Head of caudate nucleus (tissue), 42 donors: Measurements from ENCODE around the gene SLC6A12.

Experiments used
- DNase-seq, 42 donors: peaks; one replicate each; pipeline versions ENCODE4 v3.0.0 to v3.0.0-alpha.2; 2020 to 2021; ENCODE audit warnings: mixed read lengths in 7 of 42
- intact Hi-C: fragments of 100-400 bp; cut with DNase I; formaldehyde crosslinking; loops from one replicate; pipeline ENCODE4 v1.15.0; 2022

SLC6A12 gene

DNA sequence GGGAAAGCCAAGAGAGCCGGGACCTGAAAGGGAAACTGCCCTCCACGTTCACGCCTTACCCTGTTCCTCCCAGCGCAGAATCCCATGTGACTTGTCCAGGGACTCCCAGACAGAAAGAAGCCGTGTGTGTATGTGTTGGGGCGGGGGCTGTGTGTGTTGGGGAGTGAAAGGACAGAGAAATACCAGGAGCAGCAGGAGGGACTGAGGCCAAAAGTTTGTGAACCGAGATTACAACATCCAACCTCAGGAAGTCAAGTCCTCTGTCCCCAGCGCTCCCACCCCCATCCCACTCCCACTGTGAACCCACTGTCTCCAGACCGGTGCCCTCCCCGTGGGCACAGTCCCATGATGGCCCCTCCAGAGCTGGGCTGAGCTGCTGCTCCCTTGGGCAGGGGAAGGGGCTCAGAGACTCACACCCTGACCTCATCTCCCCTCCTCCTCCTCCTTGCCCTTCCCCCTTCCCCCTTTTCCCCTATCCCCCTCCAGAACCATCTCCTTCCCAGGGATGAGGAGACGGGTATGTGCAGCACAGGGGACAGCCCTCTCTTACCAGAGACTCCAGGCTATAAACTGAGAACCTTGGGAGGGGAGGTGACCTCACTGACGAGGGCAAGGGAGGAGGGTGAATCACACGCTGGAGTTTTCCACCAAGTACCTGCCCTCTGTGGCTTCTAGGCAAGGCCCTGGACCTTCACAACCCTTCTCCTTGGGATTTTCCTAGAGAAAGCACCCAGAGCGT is at the start of gene SLC6A12:
Gene SLC6A12, minus strand, starts transcription at position 155 of the 739 bp plus-strand sequence. CDS start 4,171 bp downstream, outside the sequence.
- intact Hi-C loops, result no loop called here
- DNase-seq, result no peak

DNA sequence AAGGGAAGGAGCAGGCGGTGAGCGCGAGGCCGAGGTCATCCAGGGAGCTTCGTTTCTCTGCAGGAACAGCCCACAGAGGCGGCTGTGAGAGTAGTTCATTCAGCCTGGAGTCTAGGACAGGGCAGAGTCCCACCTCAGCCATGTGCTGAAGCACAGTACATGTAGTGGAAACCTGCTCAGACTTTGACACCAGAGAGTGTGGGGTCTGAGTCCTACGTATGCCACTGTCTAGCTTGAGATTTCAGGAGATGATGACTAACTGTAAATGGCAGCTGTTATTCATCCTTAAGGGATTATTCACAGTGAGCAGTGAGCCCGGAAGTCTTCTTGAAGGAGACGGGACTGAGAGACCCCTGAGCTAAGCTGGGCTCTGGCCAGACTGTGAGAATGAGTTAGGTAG is 49.6 kb upstream of the SLC6A12 start:
- DNase-seq, result no peak
- intact Hi-C loops, result no loop called here

DNA sequence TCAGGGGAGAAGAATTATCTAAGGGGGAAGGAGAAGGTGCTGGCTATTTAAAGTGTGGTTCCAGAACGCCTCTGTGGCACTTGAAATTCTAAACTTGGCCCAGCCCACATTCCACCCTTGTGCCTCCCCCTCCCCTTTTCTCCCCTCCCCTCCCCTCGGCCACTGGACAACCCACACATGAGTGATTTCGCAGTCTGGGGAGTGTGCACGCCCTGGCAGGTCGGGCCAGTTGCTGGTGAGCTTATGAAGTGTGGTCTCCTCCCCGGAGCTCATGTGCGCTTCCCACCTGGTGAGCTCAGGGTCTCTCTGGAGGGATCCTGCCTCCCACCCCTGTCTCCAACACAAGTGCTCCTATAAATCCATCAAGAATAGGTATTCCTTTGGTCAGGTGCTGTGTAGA is 48.9 kb upstream of the SLC6A12 start, which contains the start of gene SLC6A13:
Gene SLC6A13, minus strand, starts transcription at position 20 of the 400 bp plus-strand sequence. CDS start 2,784 bp downstream, outside the sequence.
- intact Hi-C loops, result no loop called here
- no peak for DNase-seq

DNA sequence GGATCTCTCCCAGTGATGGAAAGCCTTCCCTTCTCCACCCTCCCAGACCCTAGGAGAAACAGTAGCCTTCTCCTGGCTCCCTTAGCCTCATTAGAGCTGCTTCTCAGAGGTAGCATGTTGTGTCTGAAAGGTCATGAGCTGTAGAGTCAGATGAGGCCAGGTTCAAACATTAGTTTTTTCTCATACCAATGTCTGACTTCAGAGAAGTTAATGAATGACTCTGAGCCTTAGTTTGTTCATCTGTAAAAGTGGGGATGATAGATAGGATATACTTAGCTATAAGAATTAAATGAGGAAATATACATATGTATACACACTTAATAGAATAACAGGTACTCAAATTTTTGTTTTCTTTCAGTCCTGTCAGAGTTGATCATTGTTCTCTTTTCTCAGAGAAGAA is 48.2 kb upstream of the SLC6A12 start:
- intact Hi-C loops, result no loop called here
- DNase-seq, result no peak

- no peak for DNase-seq
- intact Hi-C loops, result no loop called here
These were observed 43.8 kb upstream of the SLC6A12 start for GRCh38 chr12:257521-258321.

- intact Hi-C loops, result no loop called here
These were observed 43.0 kb upstream of the SLC6A12 start for GRCh38 chr12:256958-257357.

DNA sequence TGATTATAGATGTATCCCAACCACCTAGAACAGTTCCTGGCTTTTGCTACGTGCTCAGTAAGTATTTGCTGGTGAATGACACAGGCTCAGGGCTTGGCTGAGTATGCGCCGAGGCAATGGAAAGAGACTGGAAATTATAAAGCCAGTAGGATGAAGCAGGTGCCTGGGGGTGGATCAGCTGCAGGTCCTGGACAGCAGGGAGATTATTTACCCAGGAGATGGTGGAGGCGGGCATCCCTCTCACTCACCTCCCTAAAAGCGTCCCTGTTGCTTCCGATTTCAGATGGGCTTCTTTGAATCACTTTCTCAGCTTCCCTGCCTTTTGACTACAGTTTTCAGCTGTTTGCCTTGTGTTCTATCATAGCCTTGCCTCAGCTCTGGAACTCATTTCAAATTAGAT is 42.3 kb upstream of the SLC6A12 start:
- no peak for DNase-seq
- intact Hi-C loops, result no loop called here

More at GRCh38 chr12:256958-257357, 43.0 kb upstream of the SLC6A12 start:
- no peak for DNase-seq

- intact Hi-C loops, result no loop called here
- no peak for DNase-seq
These were observed 41.0 kb upstream of the SLC6A12 start for GRCh38 chr12:254912-255311.

- intact Hi-C loops, result no loop called here
- no peak for DNase-seq
These were observed 40.1 kb upstream of the SLC6A12 start for GRCh38 chr12:254039-254438.

GRCh38 chr12:253116-253831 is 39.3 kb upstream of the SLC6A12 start:
- DNase-seq, result no peak

GRCh38 chr12:252636-253035 is 38.7 kb upstream of the SLC6A12 start:
- intact Hi-C loops, result no loop called here
- no peak for DNase-seq

More at GRCh38 chr12:253116-253831, 39.3 kb upstream of the SLC6A12 start:
- intact Hi-C loops, result no loop called here

DNA sequence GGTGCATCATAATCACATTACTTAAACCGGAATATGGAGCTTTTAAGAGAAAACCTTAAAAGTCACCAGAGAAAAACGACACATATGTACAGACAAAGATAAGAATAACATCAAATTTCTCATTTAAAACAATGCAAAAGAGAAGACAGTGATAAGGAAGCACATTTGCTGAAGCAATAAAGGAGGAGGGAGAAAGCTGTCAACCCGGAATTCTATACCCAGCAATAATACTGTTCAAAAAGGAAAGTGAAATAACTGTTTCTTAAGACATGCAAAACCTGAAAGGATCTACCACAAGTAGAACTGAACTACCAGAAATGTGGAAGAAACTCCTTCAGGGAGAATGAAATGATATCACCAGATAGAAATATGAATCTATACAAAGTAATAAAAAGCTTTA is 33.3 kb upstream of the SLC6A12 start:
- intact Hi-C loops, result no loop called here
- DNase-seq, result no peak

DNA sequence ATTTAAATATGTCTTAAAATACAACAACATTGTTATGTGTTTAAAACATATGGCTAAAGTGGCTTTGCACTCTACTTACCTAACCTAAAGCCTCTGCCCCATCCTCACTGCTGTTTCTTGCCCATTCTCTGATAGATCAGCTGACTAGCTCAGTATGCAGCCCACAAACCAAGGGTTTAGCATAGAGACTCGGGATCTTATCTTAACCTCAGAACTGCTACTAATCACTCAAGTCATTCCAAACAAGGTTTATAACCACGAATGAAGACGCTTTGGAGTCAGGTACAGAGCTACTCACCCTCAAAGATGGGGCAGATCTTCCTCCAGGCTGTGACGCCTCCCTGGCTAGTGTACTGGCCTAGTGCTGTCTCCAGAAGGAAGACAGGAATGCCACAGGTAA is 29.4 kb upstream of the SLC6A12 start:
- peak in 2 of 42 donors; percentile 8 to 27 for DNase-seq
- intact Hi-C loops, result no loop called here

DNA sequence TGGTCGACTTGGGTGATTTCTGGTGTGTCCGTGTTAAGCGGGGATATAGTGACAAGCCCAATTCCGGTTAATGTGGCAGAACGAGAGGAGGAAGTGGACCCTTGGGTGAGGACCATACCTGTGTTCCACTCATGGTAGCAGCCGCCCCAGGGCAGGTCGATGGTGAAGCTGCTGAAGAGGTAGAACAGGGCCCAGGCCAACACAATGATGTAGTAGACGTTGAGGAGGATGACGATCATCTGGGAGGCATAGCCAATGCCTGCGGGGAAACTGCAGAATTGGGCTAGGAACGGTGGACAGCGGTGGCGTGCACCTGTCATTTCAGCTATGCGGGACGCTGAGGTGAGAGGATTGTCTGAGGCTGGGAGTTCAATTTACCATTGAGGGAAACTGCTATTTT is 28.5 kb upstream of the SLC6A12 start:
- DNase-seq, result peak in 2 of 42 donors; percentile 27 to 34
- intact Hi-C loops, result no loop called here

- intact Hi-C loops, result no loop called here
- peak in 2 of 42 donors; percentile 5 to 6 for DNase-seq
These were observed 27.3 kb upstream of the SLC6A12 start for GRCh38 chr12:241266-241665.

- peak in 2 of 42 donors; percentile 12 to 21 for DNase-seq
- intact Hi-C loops, result no loop called here
These were observed 26.6 kb upstream of the SLC6A12 start for GRCh38 chr12:240566-240965.

- DNase-seq, result peak in 3 of 42 donors; percentile 10 to 27 (median 23)
- intact Hi-C loops, result no loop called here
These were observed 24.9 kb upstream of the SLC6A12 start for GRCh38 chr12:238736-239398.

DNA sequence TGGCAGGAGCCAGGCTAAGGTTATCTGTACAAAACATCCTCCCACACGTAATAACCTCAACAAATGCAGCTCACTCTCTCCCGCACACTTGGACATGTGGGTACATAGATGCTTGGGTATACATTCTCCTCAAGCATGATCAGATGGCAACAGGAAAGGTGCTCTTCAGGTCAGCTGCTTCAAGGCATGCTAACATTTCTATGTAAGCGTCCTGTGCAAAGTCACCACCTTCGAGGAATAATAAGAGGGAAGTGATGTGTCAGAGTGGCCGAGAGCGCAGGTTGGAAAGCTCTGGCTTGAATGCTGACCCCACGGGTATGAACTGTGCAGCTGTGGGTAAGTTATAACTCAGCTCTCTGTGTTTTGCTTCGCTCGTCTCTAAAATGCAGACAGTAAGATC is 24.2 kb upstream of the SLC6A12 start:
- peak in 3 of 42 donors; percentile 5 to 23 (median 19) for DNase-seq
- intact Hi-C loops, result no loop called here
